ENCODE data around the gene FOSL1. TPM values are rescaled to one million over a fixed set of nuclear protein-coding genes. Genes with fewer than 3 reads are reported as not detected.

FOSL1 gene
- total RNA-seq, 1 donor from 2014 or later: 44.2 TPM

- Histone ChIP-seq H3K27me3 (ENCODE audit: control insufficient read depth, insufficient read depth, low read length) (no peaks in the 10 kb centered on the region), H3K36me3 (ENCODE audit: control insufficient read depth, insufficient read depth, low read length) (peaks cover 6% of the 10 kb centered on the region), H3K4me3 (ENCODE audit: low read depth, low read length) (no peak overlapping the region)
- no peak for DNase-seq (ENCODE audit: low read depth)
- TF ChIP-seq, protein P1, sequence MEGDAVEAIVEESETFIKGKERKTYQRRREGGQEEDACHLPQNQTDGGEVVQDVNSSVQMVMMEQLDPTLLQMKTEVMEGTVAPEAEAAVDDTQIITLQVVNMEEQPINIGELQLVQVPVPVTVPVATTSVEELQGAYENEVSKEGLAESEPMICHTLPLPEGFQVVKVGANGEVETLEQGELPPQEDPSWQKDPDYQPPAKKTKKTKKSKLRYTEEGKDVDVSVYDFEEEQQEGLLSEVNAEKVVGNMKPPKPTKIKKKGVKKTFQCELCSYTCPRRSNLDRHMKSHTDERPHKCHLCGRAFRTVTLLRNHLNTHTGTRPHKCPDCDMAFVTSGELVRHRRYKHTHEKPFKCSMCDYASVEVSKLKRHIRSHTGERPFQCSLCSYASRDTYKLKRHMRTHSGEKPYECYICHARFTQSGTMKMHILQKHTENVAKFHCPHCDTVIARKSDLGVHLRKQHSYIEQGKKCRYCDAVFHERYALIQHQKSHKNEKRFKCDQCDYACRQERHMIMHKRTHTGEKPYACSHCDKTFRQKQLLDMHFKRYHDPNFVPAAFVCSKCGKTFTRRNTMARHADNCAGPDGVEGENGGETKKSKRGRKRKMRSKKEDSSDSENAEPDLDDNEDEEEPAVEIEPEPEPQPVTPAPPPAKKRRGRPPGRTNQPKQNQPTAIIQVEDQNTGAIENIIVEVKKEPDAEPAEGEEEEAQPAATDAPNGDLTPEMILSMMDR (IDR thresholded peaks at IDR 0.05; ENCODE audit: insufficient read depth, low read length, poor library complexity, severe bottlenecking): no peak
Observed at GRCh38 chr11:65866509-65867283, 33.5 kb downstream of the FOSL1 start.

DNA sequence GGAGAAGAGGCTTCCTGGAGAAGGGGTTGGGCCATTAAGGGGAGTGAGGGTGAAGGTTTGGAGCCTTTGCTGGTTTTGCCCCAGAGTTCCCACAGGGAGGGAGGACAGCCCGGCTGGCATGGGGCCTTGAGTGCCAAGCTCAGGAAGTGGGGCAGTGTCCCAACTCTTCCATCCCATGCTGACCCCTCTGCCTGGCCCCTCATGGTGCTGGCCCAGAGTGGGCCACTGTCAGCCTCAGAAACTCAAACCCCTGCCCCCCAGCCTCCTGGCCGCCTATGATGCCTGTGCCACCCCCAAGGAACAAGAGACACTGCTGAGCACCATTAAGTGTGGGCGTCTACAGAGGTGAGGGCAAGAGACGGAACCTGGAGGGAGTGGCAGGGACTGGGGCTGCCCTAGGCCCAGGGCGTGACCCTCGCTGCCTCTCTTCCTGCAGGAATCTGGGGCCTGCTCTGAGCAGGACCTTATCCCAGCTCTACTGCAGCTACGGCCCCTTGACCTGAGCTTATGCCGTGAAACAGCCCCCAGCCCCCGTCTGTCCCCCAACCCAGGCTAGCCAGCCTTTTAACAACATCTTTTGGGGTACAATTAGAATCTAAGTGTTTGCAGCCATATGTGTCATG, 34.5 kb downstream of the FOSL1 start:
- TF ChIP-seq, protein P1 (IDR thresholded peaks at IDR 0.05; ENCODE audit: insufficient read depth, low read length, poor library complexity, severe bottlenecking): no peak
- Histone ChIP-seq H3K27me3 (ENCODE audit: control insufficient read depth, insufficient read depth, low read length) (no peaks in the 10 kb centered on the region), H3K4me3 (ENCODE audit: low read depth, low read length) (no peak overlapping the region), H3K36me3 (ENCODE audit: control insufficient read depth, insufficient read depth, low read length) (peaks cover 6% of the 10 kb centered on the region)
- no peak for DNase-seq (ENCODE audit: low read depth)

DNA sequence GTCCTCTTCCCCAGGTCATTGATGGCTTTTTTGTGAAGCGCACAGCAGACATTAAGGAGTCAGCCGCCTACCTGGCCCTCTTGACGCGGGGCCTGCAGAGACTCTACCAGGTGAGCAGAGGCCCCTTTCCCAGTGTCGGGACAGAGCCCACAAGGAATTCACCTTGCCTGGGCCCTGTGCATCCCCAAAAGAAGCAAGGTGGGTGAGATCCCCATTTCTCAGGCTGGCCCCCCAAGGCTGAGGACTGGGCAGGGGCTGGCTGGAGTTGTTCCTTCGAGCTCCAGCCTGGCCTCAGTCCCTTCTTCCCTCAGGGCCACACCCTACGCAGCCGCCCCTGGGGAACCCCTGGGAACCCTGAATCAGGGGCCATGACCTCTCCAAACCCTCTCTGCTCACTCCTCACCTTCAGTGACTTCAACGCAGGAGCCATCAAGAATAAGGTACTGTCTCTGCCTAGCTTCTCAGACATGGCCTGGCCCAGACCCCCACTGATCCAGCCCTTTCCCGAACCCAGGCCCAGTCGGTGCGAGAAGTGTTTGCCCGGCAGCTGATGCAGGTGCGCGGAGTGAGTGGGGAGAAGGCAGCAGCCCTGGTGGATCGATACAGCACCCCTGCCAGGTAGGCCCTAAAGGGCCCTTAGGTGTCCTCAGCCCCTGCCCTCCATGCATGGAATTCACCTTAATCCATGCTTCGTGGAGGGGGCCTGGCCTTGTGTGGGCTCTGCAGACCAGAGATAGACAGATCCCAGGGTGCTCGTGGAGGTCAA, 35.3 kb downstream of the FOSL1 start:
- H3K36me3 ChIP-seq (ENCODE audit: control insufficient read depth, insufficient read depth, low read length): peaks cover 6% of the 10 kb centered on the region
- no peak overlapping the region for H3K4me3 ChIP-seq (ENCODE audit: low read depth, low read length)
- no peak for DNase-seq (ENCODE audit: low read depth)
- TF ChIP-seq, protein P1 (IDR thresholded peaks at IDR 0.05; ENCODE audit: insufficient read depth, low read length, poor library complexity, severe bottlenecking): no peak
- H3K27me3 ChIP-seq (ENCODE audit: control insufficient read depth, insufficient read depth, low read length): no peaks in the 10 kb centered on the region

GRCh38 chr11:65863889-65864705, 36.1 kb downstream of the FOSL1 start:
- Histone ChIP-seq H3K36me3 (ENCODE audit: control insufficient read depth, insufficient read depth, low read length) (peaks cover 2% of the 10 kb centered on the region), H3K4me3 (ENCODE audit: low read depth, low read length) (no peak overlapping the region), H3K27me3 (ENCODE audit: control insufficient read depth, insufficient read depth, low read length) (no peaks in the 10 kb centered on the region)
- TF ChIP-seq, protein P1 (IDR thresholded peaks at IDR 0.05; ENCODE audit: insufficient read depth, low read length, poor library complexity, severe bottlenecking): no peak
- DNase-seq (ENCODE audit: low read depth): no peak

DNA sequence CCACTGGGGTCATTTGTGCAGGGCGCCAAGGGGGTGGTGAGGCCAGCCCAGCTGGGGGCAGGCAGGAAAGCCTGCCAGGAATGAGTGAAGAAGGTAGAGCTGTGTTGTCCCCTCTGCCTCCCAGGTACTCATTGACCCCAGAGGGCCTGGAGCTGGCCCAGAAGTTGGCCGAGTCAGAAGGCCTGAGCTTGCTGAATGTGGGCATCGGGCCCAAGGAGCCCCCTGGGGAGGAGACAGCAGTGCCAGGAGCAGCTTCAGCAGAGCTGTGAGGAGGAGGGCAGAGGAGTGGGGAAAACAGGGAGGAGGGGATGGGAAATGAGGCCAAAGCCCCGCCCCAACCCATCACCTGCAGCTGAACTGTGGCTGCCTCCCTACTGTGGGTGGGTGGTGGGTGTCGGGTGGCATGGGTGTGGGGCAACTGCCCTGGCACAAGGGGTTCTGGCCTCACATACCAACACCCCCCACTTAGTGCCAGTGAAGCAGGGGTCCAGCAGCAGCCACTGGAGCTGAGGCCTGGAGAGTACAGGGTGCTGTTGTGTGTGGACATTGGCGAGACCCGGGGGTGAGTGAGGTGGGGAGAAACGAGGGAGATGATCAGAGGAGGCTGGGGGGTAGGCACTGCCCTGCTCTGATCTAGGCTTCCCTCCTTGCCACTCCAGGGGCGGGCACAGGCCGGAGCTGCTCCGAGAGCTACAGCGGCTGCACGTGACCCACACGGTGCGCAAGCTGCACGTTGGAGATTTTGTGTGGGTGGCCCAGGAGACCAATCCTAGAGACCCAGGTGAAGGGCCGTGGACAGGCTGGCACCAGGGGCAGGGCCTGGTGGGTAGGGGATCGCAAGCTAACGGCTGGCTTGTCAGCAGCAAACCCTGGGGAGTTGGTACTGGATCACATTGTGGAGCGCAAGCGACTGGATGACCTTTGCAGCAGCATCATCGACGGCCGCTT, 37.0 kb downstream of the FOSL1 start:
- Histone ChIP-seq H3K4me3 (ENCODE audit: low read depth, low read length) (no peak overlapping the region), H3K36me3 (ENCODE audit: control insufficient read depth, insufficient read depth, low read length) (peaks cover 2% of the 10 kb centered on the region), H3K27me3 (ENCODE audit: control insufficient read depth, insufficient read depth, low read length) (no peaks in the 10 kb centered on the region)
- DNase-seq (ENCODE audit: low read depth): no peak
- TF ChIP-seq, protein P1 (IDR thresholded peaks at IDR 0.05; ENCODE audit: insufficient read depth, low read length, poor library complexity, severe bottlenecking): no peak
